ENCODE data around the gene SCAP.

DNA sequence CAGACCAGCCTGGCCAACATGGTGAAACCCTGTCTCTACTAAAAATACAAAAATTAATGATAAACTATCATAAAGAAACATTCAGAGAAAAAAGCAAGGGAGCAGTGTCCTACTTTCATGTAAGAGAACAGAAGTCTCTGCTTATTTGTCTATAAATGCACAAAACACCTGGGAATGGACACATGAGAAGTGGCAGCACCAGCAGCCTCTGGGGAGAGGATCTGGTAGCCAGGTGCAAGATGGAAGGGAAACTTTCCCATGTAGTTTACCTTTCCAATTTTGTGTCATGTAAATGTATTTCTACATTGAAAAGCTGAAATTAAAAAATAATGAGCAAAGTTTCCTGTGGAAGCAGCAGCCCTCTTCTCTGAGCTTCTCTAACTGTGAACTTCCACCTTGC lies 18.8 kb downstream of the SCAP start:
- TF ChIP-seq POLR2AphosphoS5 (IDR thresholded peaks at IDR 0.05; ENCODE audit: low read depth) (no peak), EZH2 (IDR thresholded peaks at IDR 0.05; ENCODE audit: low read depth, unreplicated experiment) (no peak), JUNB (IDR thresholded peaks at IDR 0.05; ENCODE audit: unreplicated experiment) (no peak), CREB1 (CRISPR knock-in tag; IDR thresholded peaks at IDR 0.05; ENCODE audit: low read depth) (no peak), EZH2phosphoT487 (IDR thresholded peaks at IDR 0.05; ENCODE audit: unreplicated experiment) (no peak), ETS1 (IDR thresholded peaks at IDR 0.05) (no peak), ZNF114 (CRISPR knock-in tag; IDR thresholded peaks at IDR 0.05) (no peak), ZNF331 (CRISPR knock-in tag; IDR thresholded peaks at IDR 0.05; ENCODE audit: low read depth) (no peak), NANOG (IDR thresholded peaks at IDR 0.05; ENCODE audit: borderline replicate concordance) (no peak), STAT1 (IDR thresholded peaks at IDR 0.05; ENCODE audit: unreplicated experiment) (no peak)
- TF ChIP-seq, protein P1, sequence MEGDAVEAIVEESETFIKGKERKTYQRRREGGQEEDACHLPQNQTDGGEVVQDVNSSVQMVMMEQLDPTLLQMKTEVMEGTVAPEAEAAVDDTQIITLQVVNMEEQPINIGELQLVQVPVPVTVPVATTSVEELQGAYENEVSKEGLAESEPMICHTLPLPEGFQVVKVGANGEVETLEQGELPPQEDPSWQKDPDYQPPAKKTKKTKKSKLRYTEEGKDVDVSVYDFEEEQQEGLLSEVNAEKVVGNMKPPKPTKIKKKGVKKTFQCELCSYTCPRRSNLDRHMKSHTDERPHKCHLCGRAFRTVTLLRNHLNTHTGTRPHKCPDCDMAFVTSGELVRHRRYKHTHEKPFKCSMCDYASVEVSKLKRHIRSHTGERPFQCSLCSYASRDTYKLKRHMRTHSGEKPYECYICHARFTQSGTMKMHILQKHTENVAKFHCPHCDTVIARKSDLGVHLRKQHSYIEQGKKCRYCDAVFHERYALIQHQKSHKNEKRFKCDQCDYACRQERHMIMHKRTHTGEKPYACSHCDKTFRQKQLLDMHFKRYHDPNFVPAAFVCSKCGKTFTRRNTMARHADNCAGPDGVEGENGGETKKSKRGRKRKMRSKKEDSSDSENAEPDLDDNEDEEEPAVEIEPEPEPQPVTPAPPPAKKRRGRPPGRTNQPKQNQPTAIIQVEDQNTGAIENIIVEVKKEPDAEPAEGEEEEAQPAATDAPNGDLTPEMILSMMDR (conservative IDR thresholded peaks at IDR 0.05; ENCODE audit: low read depth in 2 of 2), result no peak
- TF ChIP-seq, protein P2, sequence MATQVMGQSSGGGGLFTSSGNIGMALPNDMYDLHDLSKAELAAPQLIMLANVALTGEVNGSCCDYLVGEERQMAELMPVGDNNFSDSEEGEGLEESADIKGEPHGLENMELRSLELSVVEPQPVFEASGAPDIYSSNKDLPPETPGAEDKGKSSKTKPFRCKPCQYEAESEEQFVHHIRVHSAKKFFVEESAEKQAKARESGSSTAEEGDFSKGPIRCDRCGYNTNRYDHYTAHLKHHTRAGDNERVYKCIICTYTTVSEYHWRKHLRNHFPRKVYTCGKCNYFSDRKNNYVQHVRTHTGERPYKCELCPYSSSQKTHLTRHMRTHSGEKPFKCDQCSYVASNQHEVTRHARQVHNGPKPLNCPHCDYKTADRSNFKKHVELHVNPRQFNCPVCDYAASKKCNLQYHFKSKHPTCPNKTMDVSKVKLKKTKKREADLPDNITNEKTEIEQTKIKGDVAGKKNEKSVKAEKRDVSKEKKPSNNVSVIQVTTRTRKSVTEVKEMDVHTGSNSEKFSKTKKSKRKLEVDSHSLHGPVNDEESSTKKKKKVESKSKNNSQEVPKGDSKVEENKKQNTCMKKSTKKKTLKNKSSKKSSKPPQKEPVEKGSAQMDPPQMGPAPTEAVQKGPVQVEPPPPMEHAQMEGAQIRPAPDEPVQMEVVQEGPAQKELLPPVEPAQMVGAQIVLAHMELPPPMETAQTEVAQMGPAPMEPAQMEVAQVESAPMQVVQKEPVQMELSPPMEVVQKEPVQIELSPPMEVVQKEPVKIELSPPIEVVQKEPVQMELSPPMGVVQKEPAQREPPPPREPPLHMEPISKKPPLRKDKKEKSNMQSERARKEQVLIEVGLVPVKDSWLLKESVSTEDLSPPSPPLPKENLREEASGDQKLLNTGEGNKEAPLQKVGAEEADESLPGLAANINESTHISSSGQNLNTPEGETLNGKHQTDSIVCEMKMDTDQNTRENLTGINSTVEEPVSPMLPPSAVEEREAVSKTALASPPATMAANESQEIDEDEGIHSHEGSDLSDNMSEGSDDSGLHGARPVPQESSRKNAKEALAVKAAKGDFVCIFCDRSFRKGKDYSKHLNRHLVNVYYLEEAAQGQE (IDR thresholded peaks at IDR 0.05; ENCODE audit: unreplicated experiment), result no peak
